ENCODE results near the gene TMEM200A.

TMEM200A gene

DNA sequence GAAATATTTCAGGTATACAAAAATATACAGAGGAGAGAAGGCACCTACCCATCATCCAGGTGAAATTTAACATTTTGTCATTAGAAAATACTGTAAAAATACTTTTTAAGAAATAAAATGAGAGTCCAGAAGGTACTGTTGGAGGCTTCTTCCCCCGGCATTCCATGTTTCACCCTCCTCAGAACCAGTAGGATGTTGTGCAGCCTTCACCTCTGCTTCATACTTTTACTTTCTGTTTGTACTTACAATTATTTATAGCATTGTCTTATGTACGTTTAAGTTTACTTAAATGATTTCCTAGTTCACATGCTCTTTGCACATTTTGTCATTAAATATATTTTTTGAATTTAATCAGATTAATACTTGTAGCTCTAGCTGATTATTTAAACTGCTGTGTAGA, 30.9 kb downstream of the TMEM200A start:
- Histone ChIP-seq H2AFZ (ENCODE audit: insufficient read depth, low read length, poor library complexity) (no peak overlapping the region), H2AK5ac (ENCODE audit: low read length) (no peak overlapping the region), H3K79me1 (ENCODE audit: low read length) (no peaks in the 10 kb centered on the region), H3K79me2 (ENCODE audit: control insufficient read depth, insufficient read depth, low read length, poor library complexity) (no peaks in the 10 kb centered on the region), H2BK12ac (ENCODE audit: low read length) (no peak overlapping the region), H3K9me3 (ENCODE audit: insufficient read depth, low read depth, low read length) (no peaks in the 10 kb centered on the region), H3K27me3 (ENCODE audit: insufficient read depth, low read length) (no peaks in the 10 kb centered on the region), H2BK120ac (ENCODE audit: insufficient read depth, low read length, poor library complexity) (no peak overlapping the region), H4K12ac (ENCODE audit: low read depth, low read length) (no peak overlapping the region), H4K91ac (ENCODE audit: low read depth, low read length) (no peak overlapping the region), H3K18ac (ENCODE audit: low read length) (no peak overlapping the region), H3K14ac (ENCODE audit: low read length) (no peak overlapping the region), H3K4ac (ENCODE audit: low read depth, low read length) (no peak overlapping the region), H2BK5ac (ENCODE audit: low read depth, low read length, poor library complexity) (no peak overlapping the region), H3K23ac (ENCODE audit: low read length) (no peak overlapping the region), H3K4me2 (ENCODE audit: low read length) (no peak overlapping the region), H3K4me1 (ENCODE audit: control insufficient read depth in 1 of 2, insufficient read depth in 2 of 2, low read length in 2 of 2) (no peaks in the 10 kb centered on the region), H4K8ac (ENCODE audit: low read depth, low read length) (no peak overlapping the region), H3K27ac (ENCODE audit: low read depth, low read length) (no peak overlapping the region), H3K36me3 (ENCODE audit: control insufficient read depth in 1 of 2, insufficient read depth in 2 of 2, low read length in 2 of 2) (no peaks in the 10 kb centered on the region), H3K9ac (ENCODE audit: low read length) (no peak overlapping the region), H3K4me3 (ENCODE audit: low read depth, low read length) (no peak overlapping the region)
- no peak for DNase-seq
- no CpG with 5 or more reads among the region's 2 CpGs for WGBS (ENCODE audit: extremely low coverage, insufficient coverage, insufficient read length)

DNA sequence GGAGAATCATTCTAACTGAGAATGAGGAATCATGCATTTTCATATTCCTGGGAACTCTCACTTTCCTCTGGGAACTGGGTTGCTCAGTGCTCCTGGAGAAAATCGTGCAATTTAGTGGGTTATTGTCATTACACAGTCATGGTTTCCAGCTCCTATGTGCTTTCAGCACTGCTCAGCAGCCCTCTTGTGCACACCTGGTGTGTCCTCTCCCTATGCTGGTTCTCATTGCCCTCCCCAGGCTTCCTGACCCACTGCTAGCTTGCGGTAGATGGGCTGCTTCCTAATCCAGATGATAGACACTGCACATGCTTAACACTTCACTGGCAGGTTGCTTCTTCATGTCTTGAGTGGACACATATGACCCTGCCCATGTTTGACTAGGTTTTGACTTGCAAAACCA, 39.7 kb downstream of the TMEM200A start:
- H3K79me1 ChIP-seq (ENCODE audit: low read length), result no peaks in the 10 kb centered on the region
- DNase-seq, result no peak
- no peak overlapping the region for H3K27ac ChIP-seq (ENCODE audit: low read depth, low read length)
- no peak overlapping the region for H2AK5ac ChIP-seq (ENCODE audit: low read length)
- no peak overlapping the region for H2BK120ac ChIP-seq (ENCODE audit: insufficient read depth, low read length, poor library complexity)
- H3K4me1 ChIP-seq (ENCODE audit: control insufficient read depth in 1 of 2, insufficient read depth in 2 of 2, low read length in 2 of 2), result peaks cover 0 to 2% of the 10 kb centered on the region in 2 experiments
- no peak overlapping the region for H4K91ac ChIP-seq (ENCODE audit: low read depth, low read length)
- H3K23ac ChIP-seq (ENCODE audit: low read length), result peak overlapping the region; percentile 95
- no peak overlapping the region for H3K4me3 ChIP-seq (ENCODE audit: low read depth, low read length)
- WGBS (ENCODE audit: extremely low coverage, insufficient coverage, insufficient read length), result no CpG with 5 or more reads among the region's 2 CpGs
- H3K9ac ChIP-seq (ENCODE audit: low read length), result no peak overlapping the region
- no peak overlapping the region for H3K4ac ChIP-seq (ENCODE audit: low read depth, low read length)
- H3K9me3 ChIP-seq (ENCODE audit: insufficient read depth, low read depth, low read length), result no peaks in the 10 kb centered on the region
- H3K27me3 ChIP-seq (ENCODE audit: insufficient read depth, low read length), result no peaks in the 10 kb centered on the region
- no peak overlapping the region for H3K14ac ChIP-seq (ENCODE audit: low read length)
- no peak overlapping the region for H4K8ac ChIP-seq (ENCODE audit: low read depth, low read length)
- H3K18ac ChIP-seq (ENCODE audit: low read length), result no peak overlapping the region
- H3K79me2 ChIP-seq (ENCODE audit: control insufficient read depth, insufficient read depth, low read length, poor library complexity), result no peaks in the 10 kb centered on the region
- no peak overlapping the region for H3K4me2 ChIP-seq (ENCODE audit: low read length)
- no peak overlapping the region for H2BK5ac ChIP-seq (ENCODE audit: low read depth, low read length, poor library complexity)
- H3K36me3 ChIP-seq (ENCODE audit: control insufficient read depth in 1 of 2, insufficient read depth in 2 of 2, low read length in 2 of 2), result no peaks in the 10 kb centered on the region
- H2AFZ ChIP-seq (ENCODE audit: insufficient read depth, low read length, poor library complexity), result no peak overlapping the region
- H4K12ac ChIP-seq (ENCODE audit: low read depth, low read length), result no peak overlapping the region
- H2BK12ac ChIP-seq (ENCODE audit: low read length), result no peak overlapping the region

DNA sequence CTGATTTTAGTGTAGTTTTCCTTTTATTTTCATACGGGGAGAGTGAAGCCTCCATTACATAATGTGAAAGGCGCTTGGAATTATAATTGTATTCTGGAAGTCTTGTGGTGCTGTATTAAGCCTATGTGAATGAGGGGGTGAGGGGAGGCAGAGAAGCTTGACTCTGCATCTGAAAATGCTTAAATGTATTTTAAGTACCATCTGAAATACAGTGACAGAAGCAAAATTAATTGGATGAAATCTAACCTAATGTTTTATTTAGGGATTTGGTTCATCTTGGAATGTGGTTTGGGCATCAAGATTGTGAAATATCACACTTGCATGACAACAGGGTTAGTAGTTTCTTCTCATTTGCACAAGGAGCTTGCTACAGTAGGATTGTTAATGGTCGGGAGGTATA, 41.2 kb downstream of the TMEM200A start:
- no peak overlapping the region for H2BK120ac ChIP-seq (ENCODE audit: insufficient read depth, low read length, poor library complexity)
- no peak overlapping the region for H3K27ac ChIP-seq (ENCODE audit: low read depth, low read length)
- H3K18ac ChIP-seq (ENCODE audit: low read length), result no peak overlapping the region
- no CpG with 5 or more reads among the region's 3 CpGs for WGBS (ENCODE audit: extremely low coverage, insufficient coverage, insufficient read length)
- H3K4me1 ChIP-seq (ENCODE audit: control insufficient read depth in 1 of 2, insufficient read depth in 2 of 2, low read length in 2 of 2), result peaks cover 0 to 2% of the 10 kb centered on the region in 2 experiments
- no peak overlapping the region for H3K4me2 ChIP-seq (ENCODE audit: low read length)
- no peak overlapping the region for H3K14ac ChIP-seq (ENCODE audit: low read length)
- no peak overlapping the region for H2AK5ac ChIP-seq (ENCODE audit: low read length)
- H3K79me2 ChIP-seq (ENCODE audit: control insufficient read depth, insufficient read depth, low read length, poor library complexity), result no peaks in the 10 kb centered on the region
- H3K27me3 ChIP-seq (ENCODE audit: insufficient read depth, low read length), result no peaks in the 10 kb centered on the region
- no peak overlapping the region for H4K8ac ChIP-seq (ENCODE audit: low read depth, low read length)
- H2AFZ ChIP-seq (ENCODE audit: insufficient read depth, low read length, poor library complexity), result no peak overlapping the region
- H3K9me3 ChIP-seq (ENCODE audit: insufficient read depth, low read depth, low read length), result no peaks in the 10 kb centered on the region
- H3K23ac ChIP-seq (ENCODE audit: low read length), result no peak overlapping the region
- no peaks in the 10 kb centered on the region for H3K79me1 ChIP-seq (ENCODE audit: low read length)
- DNase-seq, result no peak
- H4K12ac ChIP-seq (ENCODE audit: low read depth, low read length), result no peak overlapping the region
- H2BK5ac ChIP-seq (ENCODE audit: low read depth, low read length, poor library complexity), result no peak overlapping the region
- no peak overlapping the region for H3K9ac ChIP-seq (ENCODE audit: low read length)
- no peak overlapping the region for H2BK12ac ChIP-seq (ENCODE audit: low read length)
- H4K91ac ChIP-seq (ENCODE audit: low read depth, low read length), result no peak overlapping the region
- no peak overlapping the region for H3K4ac ChIP-seq (ENCODE audit: low read depth, low read length)
- no peaks in the 10 kb centered on the region for H3K36me3 ChIP-seq (ENCODE audit: control insufficient read depth in 1 of 2, insufficient read depth in 2 of 2, low read length in 2 of 2)
- H3K4me3 ChIP-seq (ENCODE audit: low read depth, low read length), result no peak overlapping the region

GRCh38 chr6:130409418-130410100, 43.7 kb downstream of the TMEM200A start:
- Histone ChIP-seq H2AK5ac (ENCODE audit: low read length) (no peak overlapping the region), H3K79me1 (ENCODE audit: low read length) (no peaks in the 10 kb centered on the region), H2BK12ac (ENCODE audit: low read length) (no peak overlapping the region), H4K12ac (ENCODE audit: low read depth, low read length) (no peak overlapping the region), H3K27ac (ENCODE audit: low read depth, low read length) (no peak overlapping the region), H3K14ac (ENCODE audit: low read length) (no peak overlapping the region), H2BK120ac (ENCODE audit: insufficient read depth, low read length, poor library complexity) (no peak overlapping the region), H3K18ac (ENCODE audit: low read length) (no peak overlapping the region), H3K4me3 (ENCODE audit: low read depth, low read length) (no peak overlapping the region), H3K4me1 (ENCODE audit: control insufficient read depth in 1 of 2, insufficient read depth in 2 of 2, low read length in 2 of 2) (peaks cover 0 to 2% of the 10 kb centered on the region in 2 experiments), H2AFZ (ENCODE audit: insufficient read depth, low read length, poor library complexity) (no peak overlapping the region), H3K9ac (ENCODE audit: low read length) (peak overlapping the region; percentile 73), H3K27me3 (ENCODE audit: insufficient read depth, low read length) (no peaks in the 10 kb centered on the region), H3K23ac (ENCODE audit: low read length) (no peak overlapping the region), H2BK5ac (ENCODE audit: low read depth, low read length, poor library complexity) (no peak overlapping the region), H3K9me3 (ENCODE audit: insufficient read depth, low read depth, low read length) (peaks cover 1% of the 10 kb centered on the region), H3K79me2 (ENCODE audit: control insufficient read depth, insufficient read depth, low read length, poor library complexity) (no peaks in the 10 kb centered on the region), H3K4ac (ENCODE audit: low read depth, low read length) (no peak overlapping the region), H4K8ac (ENCODE audit: low read depth, low read length) (no peak overlapping the region), H3K4me2 (ENCODE audit: low read length) (no peak overlapping the region), H4K91ac (ENCODE audit: low read depth, low read length) (no peak overlapping the region), H3K36me3 (ENCODE audit: control insufficient read depth in 1 of 2, insufficient read depth in 2 of 2, low read length in 2 of 2) (no peaks in the 10 kb centered on the region)
- WGBS (ENCODE audit: extremely low coverage, insufficient coverage, insufficient read length), result no CpG with 5 or more reads among the region's 2 CpGs
- DNase-seq, result no peak
